HepG2 (cell line): ENCODE results near the gene EMC9. TPM values are rescaled to one million over a fixed set of nuclear protein-coding genes. Genes with fewer than 3 reads are reported as not detected.
A peak's percentile ranks its signal among the peaks of the same experiment; 100 is the strongest.

Source experiments
- AGO2 ChIP-seq: fragments of 200-400 bp; formaldehyde crosslinking; optimal IDR thresholded peaks from 2 replicates; pipeline ENCODE3; 2017; ENCODE audit warnings: mild to moderate bottlenecking, low read depth, low read length, moderate library complexity
- AHDC1 ChIP-seq: sonication (generic); formaldehyde crosslinking; IDR thresholded peaks from 2 replicates; pipeline ENCODE4 v1.5.1; 2020; ENCODE audit warnings: mild to moderate bottlenecking, missing genetic modification reagents, borderline replicate concordance
- ATM ChIP-seq: fragments of 450-650 bp; IDR thresholded peaks from 2 replicates; pipeline ENCODE4 v1.7.1; 2017; ENCODE audit warnings: mild to moderate bottlenecking, borderline replicate concordance
- FOXJ3 ChIP-seq: sonication (generic); formaldehyde crosslinking; IDR thresholded peaks from 2 replicates; pipeline ENCODE4 v1.4.0; 2020; ENCODE audit warnings: missing genetic modification reagents, mild to moderate bottlenecking, borderline replicate concordance
- GTF2F1 ChIP-seq: fragments of 150-350 bp; IDR thresholded peaks from 2 replicates; pipeline ENCODE4 v1.6.1; 2014; ENCODE audit warnings: low read length
- HBP1 ChIP-seq: IDR thresholded peaks from 2 replicates; pipeline ENCODE4 v1.6.1; 2016; ENCODE audit warnings: low read depth, control low read depth
- HMG20B ChIP-seq: conservative IDR thresholded peaks from 2 replicates; pipeline ENCODE4 v1.6.1; 2016; ENCODE audit warnings: missing genetic modification reagents, missing compliant biosample characterization
- MTA1 ChIP-seq: sonication (generic); formaldehyde crosslinking; IDR thresholded peaks from 2 replicates; pipeline ENCODE4 v1.4.0; 2020; ENCODE audit warnings: missing genetic modification reagents, mild to moderate bottlenecking, borderline replicate concordance
- MZF1 ChIP-seq: sonication (generic); formaldehyde crosslinking; IDR thresholded peaks from 2 replicates; pipeline ENCODE4 v1.8.1; 2023; ENCODE audit warnings: mild to moderate bottlenecking, missing genetic modification reagents, borderline replicate concordance
- NFRKB ChIP-seq: fragments of 450-650 bp; IDR thresholded peaks from 2 replicates; pipeline ENCODE4 v1.6.1; 2017
- XBP1 ChIP-seq: sonication (generic); formaldehyde crosslinking; IDR thresholded peaks from 2 replicates; pipeline ENCODE4 v1.5.0; 2020; ENCODE audit warnings: missing genetic modification reagents
- ZC3H4 ChIP-seq: sonication (generic); formaldehyde crosslinking; IDR thresholded peaks from 2 replicates; pipeline ENCODE4 v1.4.0; 2020; ENCODE audit warnings: missing genetic modification reagents, borderline replicate concordance
- ZMYM4 ChIP-seq: sonication (generic); formaldehyde crosslinking; IDR thresholded peaks from 2 replicates; pipeline ENCODE4 v1.8.1; 2023; ENCODE audit warnings: mild to moderate bottlenecking, missing genetic modification reagents
- ZNF530 ChIP-seq: sonication (generic); formaldehyde crosslinking; IDR thresholded peaks from 2 replicates; pipeline ENCODE4 v1.5.0; 2020; ENCODE audit warnings: low read depth, mild to moderate bottlenecking, missing genetic modification reagents
- ZNF644 ChIP-seq: IDR thresholded peaks from 2 replicates; pipeline ENCODE4 v1.6.1; 2016; ENCODE audit warnings: low read depth
- ZNF672 ChIP-seq: sonication (generic); formaldehyde crosslinking; IDR thresholded peaks from 2 replicates; pipeline ENCODE4 v1.8.1; 2022; ENCODE audit warnings: missing genetic modification reagents
- ZNF687 ChIP-seq: sonication (generic); formaldehyde crosslinking; IDR thresholded peaks from 2 replicates; pipeline ENCODE4 v1.5.1; 2020; ENCODE audit warnings: mild to moderate bottlenecking, missing genetic modification reagents, moderate library complexity
- ZNF691 ChIP-seq: sonication (generic); formaldehyde crosslinking; IDR thresholded peaks from 2 replicates; pipeline ENCODE4 v1.4.0; 2020; ENCODE audit warnings: missing genetic modification reagents, low read depth, mild to moderate bottlenecking, borderline replicate concordance
- polyA plus RNA-seq, 8 experiments: library from polyadenylated mRNA; depleted of rRNA in 3 of 8; stranded (reverse) in 7 of 8; unstranded in 1 of 8; fragments of >200 nt; fragmentation: Illumina TruSeq in 4 of 8; extraction: Trizol in 4 of 8; gene quantifications; 2 replicates each; pipeline versions ENCODE4 v1.2.1 to v1.2.3, GENCODE V29; 2011 to 2016; ENCODE audit warnings: low read depth in 4 of 8, missing spikeins in 1 of 8, mixed read lengths in 1 of 8; ENCODE audit not compliant: insufficient read depth in 1 of 8
- total RNA-seq, 5 experiments: library from RNA; depleted of rRNA; stranded (reverse); fragments of >200 nt; fragmentation: Illumina TruSeq; extraction: Trizol; gene quantifications; 2 replicates each; pipeline ENCODE4 v1.2.3, GENCODE V29; 2016; ENCODE audit warnings: low read depth in 1 of 5

The EMC9 gene
- total and polyA plus RNA-seq, 2 of the 13 experiments (the other 11 are each of a cell fraction or from before 2014, with no cell fraction given), result 60.5 to 78.7 TPM

GRCh38 chr14:24146978-24147760 is 5.8 kb upstream of the EMC9 start, which contains the start of gene RNF31 (continued):
- TF ChIP-seq ZNF687 (peak; percentile 76), NFRKB (no peak), ZNF691 (CRISPR knock-in tag) (no peak; the same call in 1 of the 2 replicates), MZF1 (peak; percentile 91; the same call in 1 of the 2 replicates), ZC3H4 (CRISPR knock-in tag) (no peak), ZNF672 (CRISPR knock-in tag) (no peak), ATM (no peak), AGO2 (peak; percentile 84), HBP1 (CRISPR knock-in tag) (peak; percentile 66), ZNF644 (CRISPR knock-in tag) (no peak), XBP1 (no peak), GTF2F1 (no peak), FOXJ3 (CRISPR knock-in tag) (no peak), ZNF530 (CRISPR knock-in tag) (no peak), AHDC1 (CRISPR knock-in tag) (no peak), MTA1 (peak; percentile 52; the same call in 1 of the 2 replicates), HMG20B (CRISPR knock-in tag) (0 out of 2 replicates have a peak, but pooled peaks have one; percentile 42), ZMYM4 (CRISPR knock-in tag) (no peak)
